HFFc6 (cell line): ENCODE results near the gene CABYR. TPM values are rescaled to one million over a fixed set of nuclear protein-coding genes. Genes with fewer than 3 reads are reported as not detected.
A peak's percentile ranks its signal among the peaks of the same experiment; 100 is the strongest.

Source experiments
- DNase-seq: peaks from one replicate; pipeline ENCODE4 v3.0.0-alpha.2; 2018
- H3K27ac Mint-ChIP-seq: 2 replicates; pipeline ENCODE4 v1.8.0; 2020; ENCODE audit warnings: mild to moderate bottlenecking, mixed read lengths
- H3K27me3 Mint-ChIP-seq: 2 replicates; pipeline ENCODE4 v1.8.0; 2021; ENCODE audit warnings: mild to moderate bottlenecking, moderate library complexity, mixed read lengths; ENCODE audit not compliant: insufficient read depth
- H3K36me3 Mint-ChIP-seq: 2 replicates; pipeline ENCODE4 v1.8.0; 2021; ENCODE audit warnings: low read depth, mixed read lengths
- H3K4me1 Mint-ChIP-seq: 2 replicates; pipeline ENCODE4 v1.8.0; 2020; ENCODE audit warnings: low read depth, mixed read lengths
- H3K4me3 Mint-ChIP-seq: 2 replicates; pipeline ENCODE4 v1.8.0; 2020; ENCODE audit warnings: mild to moderate bottlenecking, moderate library complexity, mixed read lengths
- H3K9me3 Mint-ChIP-seq: 2 replicates; pipeline ENCODE4 v1.8.0; 2020; ENCODE audit warnings: mild to moderate bottlenecking, mixed read lengths
- total RNA-seq, 6 experiments: library from RNA; stranded (reverse); fragmentation: NEBNext Ultra II Directional; extraction: Animal tissue kit (Norgen Biotek cat#: 25700); gene quantifications; 2 replicates in 1 of 6; 3 replicates in 5 of 6; pipeline ENCODE4 v1.2.3, GENCODE V29; 2021
- TF ChIP-seq, protein P1 (sequence below): fragments of 200-600 bp; sonication (generic); IDR thresholded peaks from 2 replicates; pipeline ENCODE4 v1.5.0; 2021; ENCODE audit warnings: antibody characterized with exemption, mild to moderate bottlenecking

Gene CABYR
- total RNA-seq, 6 experiments from 2014 or later = 1.2 to 3.6 (median 3.2) TPM

DNA sequence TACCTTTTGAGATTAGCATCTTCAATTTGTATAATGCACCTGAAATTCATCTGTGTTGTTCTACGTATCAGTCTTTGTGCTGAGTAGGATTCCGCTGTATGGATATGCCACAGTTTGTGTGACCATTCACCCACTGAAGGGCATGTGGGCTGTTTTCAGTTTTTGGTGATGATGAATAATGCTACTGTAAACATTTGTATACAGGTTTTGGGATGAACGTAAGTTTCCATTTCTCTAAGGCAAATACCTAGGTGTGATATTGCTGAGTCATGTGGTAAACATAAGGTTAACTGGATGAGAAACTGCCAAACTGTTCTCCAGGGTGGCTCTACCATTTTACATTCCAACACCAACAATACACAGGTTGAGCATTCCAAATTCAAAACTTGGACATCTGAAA lies 35.1 kb downstream of the CABYR start:
- no peaks in the 10 kb centered on the region for H3K36me3 Mint-ChIP-seq
- no peaks in the 10 kb centered on the region for H3K9me3 Mint-ChIP-seq
- TF ChIP-seq, protein P1, sequence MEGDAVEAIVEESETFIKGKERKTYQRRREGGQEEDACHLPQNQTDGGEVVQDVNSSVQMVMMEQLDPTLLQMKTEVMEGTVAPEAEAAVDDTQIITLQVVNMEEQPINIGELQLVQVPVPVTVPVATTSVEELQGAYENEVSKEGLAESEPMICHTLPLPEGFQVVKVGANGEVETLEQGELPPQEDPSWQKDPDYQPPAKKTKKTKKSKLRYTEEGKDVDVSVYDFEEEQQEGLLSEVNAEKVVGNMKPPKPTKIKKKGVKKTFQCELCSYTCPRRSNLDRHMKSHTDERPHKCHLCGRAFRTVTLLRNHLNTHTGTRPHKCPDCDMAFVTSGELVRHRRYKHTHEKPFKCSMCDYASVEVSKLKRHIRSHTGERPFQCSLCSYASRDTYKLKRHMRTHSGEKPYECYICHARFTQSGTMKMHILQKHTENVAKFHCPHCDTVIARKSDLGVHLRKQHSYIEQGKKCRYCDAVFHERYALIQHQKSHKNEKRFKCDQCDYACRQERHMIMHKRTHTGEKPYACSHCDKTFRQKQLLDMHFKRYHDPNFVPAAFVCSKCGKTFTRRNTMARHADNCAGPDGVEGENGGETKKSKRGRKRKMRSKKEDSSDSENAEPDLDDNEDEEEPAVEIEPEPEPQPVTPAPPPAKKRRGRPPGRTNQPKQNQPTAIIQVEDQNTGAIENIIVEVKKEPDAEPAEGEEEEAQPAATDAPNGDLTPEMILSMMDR = no peak
- H3K4me1 Mint-ChIP-seq = no peaks in the 10 kb centered on the region
- H3K4me3 Mint-ChIP-seq = no peak overlapping the region
- no peak overlapping the region for H3K27ac Mint-ChIP-seq
- peaks cover 4% of the 10 kb centered on the region; the same call in 1 of the 2 replicates for H3K27me3 Mint-ChIP-seq
- DNase-seq = no peak

DNA sequence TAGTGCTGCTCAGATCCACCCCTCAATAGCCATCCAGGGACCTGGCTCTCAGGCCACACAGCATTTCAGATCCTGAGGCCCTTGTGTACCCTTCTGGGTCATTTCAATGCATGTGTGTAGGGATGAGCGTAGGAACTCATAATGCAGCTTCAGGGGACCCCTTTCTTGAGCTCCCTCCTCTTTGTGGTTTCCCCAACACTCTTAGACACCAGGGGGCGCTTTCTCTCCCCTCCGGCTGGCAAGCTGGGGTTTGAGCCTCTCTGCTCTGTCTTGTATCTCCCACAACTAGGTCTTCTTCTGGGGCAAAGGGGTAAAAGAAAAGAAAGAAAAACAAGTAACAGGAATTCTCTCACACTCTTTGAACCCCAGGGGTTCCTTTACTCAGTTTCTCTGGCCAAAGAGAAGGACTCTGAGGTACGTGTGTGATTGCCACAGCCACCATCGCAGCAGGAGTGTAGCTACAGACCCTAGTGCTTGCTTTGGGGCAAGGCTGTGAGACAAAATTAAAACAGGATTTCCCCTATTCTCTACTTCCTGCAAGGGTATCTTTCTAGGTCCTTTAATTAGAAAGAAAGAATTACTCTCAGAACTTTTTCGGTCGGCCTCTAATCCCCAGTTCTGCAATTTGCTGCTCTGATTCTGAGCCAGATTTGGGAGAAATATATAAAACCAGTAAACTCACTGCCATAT lies 38.0 kb downstream of the CABYR start:
- DNase-seq = peak; percentile 25
- H3K36me3 Mint-ChIP-seq = no peaks in the 10 kb centered on the region
- no peak overlapping the region for H3K27ac Mint-ChIP-seq
- peaks cover 5% of the 10 kb centered on the region for H3K4me1 Mint-ChIP-seq
- no peaks in the 10 kb centered on the region; the same call in 1 of the 2 replicates for H3K27me3 Mint-ChIP-seq
- H3K4me3 Mint-ChIP-seq = no peak overlapping the region
- H3K9me3 Mint-ChIP-seq = no peaks in the 10 kb centered on the region
- TF ChIP-seq, protein P1 = peak; percentile 88

DNA sequence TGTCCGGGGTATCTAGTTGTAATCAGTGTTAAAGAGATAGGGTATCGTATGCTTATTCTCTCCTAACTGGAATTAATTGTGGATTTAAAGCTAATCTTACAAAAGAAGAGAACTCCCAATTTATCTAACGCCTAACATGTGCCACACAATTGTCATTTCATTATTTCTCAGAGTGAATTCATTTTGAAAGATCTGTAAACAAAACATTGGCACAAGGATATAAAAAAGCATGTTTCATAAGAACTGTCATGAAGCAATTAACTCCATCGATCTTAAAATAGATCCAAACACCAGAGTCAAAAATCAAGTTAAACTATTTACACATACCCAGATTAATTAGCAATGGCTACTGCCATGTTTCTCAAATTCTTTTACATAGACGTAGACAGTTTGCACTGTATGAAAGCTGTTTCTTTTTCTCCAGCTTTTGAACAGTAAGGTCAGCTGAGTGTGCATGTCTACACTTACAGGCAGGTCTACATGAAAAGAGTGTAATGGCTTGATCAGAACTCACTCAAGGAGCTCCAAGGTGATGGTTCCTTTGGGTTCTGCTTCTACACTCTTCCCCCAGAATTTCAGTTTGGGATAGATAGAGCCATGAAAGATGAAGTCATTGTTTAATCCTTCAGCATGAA lies 38.8 kb downstream of the CABYR start:
- no peak overlapping the region for H3K27ac Mint-ChIP-seq
- no peaks in the 10 kb centered on the region; the same call in 1 of the 2 replicates for H3K27me3 Mint-ChIP-seq
- H3K4me3 Mint-ChIP-seq = no peak overlapping the region
- peaks cover 10% of the 10 kb centered on the region for H3K4me1 Mint-ChIP-seq
- TF ChIP-seq, protein P1 = no peak
- DNase-seq = no peak
- no peaks in the 10 kb centered on the region for H3K9me3 Mint-ChIP-seq
- H3K36me3 Mint-ChIP-seq = no peaks in the 10 kb centered on the region

DNA sequence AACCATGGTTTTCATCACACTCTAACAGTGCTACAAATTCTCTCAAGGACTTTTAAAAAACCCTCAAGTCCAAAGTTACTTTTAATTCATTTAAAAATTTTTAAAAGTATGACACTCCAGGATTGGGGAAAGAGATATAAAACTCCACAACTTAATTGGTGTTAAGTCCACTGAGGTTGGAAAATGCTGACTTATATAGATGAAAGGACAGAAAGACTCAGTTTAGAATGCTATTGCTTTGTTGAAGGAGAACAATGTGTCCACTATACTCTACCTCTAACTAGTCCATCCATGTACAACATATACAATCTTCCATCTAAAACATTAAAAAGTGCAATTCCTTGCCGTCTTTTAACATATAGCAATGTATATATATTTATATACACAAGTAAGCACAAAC lies 41.2 kb downstream of the CABYR start:
- Mint-ChIP-seq H3K4me3 (no peak overlapping the region), H3K9me3 (no peaks in the 10 kb centered on the region), H3K27ac (no peak overlapping the region), H3K4me1 (peaks cover 15% of the 10 kb centered on the region), H3K36me3 (no peaks in the 10 kb centered on the region), H3K27me3 (no peaks in the 10 kb centered on the region; the same call in 1 of the 2 replicates)
- no peak for DNase-seq
- TF ChIP-seq, protein P1 = no peak

DNA sequence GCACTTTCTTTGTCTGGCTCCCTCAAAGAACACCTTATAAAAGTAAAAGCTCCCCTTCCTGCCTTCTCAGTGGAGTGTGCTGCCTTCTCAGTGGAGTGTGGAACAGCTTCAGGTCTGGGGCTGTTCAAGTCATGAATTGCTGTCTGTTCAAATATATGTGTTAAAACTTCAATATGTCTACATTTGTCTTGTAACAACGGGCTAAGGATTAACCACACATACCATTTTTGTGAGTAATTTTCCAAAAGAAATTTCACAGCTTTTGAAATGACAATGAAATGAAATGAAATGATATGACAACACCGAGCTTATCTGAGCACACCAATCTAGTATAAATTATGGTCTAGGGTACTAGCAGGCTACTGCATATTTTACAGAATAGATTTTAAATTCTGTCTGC lies 42.9 kb downstream of the CABYR start:
- Mint-ChIP-seq H3K27ac (no peak overlapping the region), H3K27me3 (no peaks in the 10 kb centered on the region; the same call in 1 of the 2 replicates), H3K4me1 (peaks cover 16% of the 10 kb centered on the region), H3K36me3 (no peaks in the 10 kb centered on the region), H3K4me3 (no peak overlapping the region), H3K9me3 (no peaks in the 10 kb centered on the region)
- TF ChIP-seq, protein P1 = no peak
- DNase-seq = no peak
